Esophagus muscularis mucosa (tissue), 4 donors: ENCODE measurements around the gene HOXB5.

Source experiments
- EP300 ChIP-seq: sonication (generic); formaldehyde crosslinking; IDR thresholded peaks from one replicate; pipeline ENCODE4 v1.6.1; 2017; ENCODE audit warnings: antibody characterized with exemption
- POLR2A ChIP-seq: fragments of 450-650 bp; IDR thresholded peaks from one replicate; pipeline ENCODE4 v1.6.1; 2017; ENCODE audit warnings: antibody characterized with exemption, moderate library complexity, mild to moderate bottlenecking, low read depth
- POLR2AphosphoS5 ChIP-seq, 2 donors: sonication (generic); formaldehyde crosslinking; IDR thresholded peaks; one replicate each; pipeline ENCODE4 v1.6.1; 2017; ENCODE audit warnings: antibody characterized with exemption in 2 of 2
- TF ChIP-seq, protein P1 (sequence below), 3 experiments: fragments of 200-600 bp in 2 of 3; fragments of 450-650 bp in 1 of 3; sonication (generic) in 2 of 3; IDR thresholded peaks; one replicate each; pipeline ENCODE4 v1.5.1; 2017 to 2019; ENCODE audit warnings: antibody characterized with exemption in 3 of 3, mild to moderate bottlenecking in 2 of 3, moderate library complexity in 1 of 3

DNA sequence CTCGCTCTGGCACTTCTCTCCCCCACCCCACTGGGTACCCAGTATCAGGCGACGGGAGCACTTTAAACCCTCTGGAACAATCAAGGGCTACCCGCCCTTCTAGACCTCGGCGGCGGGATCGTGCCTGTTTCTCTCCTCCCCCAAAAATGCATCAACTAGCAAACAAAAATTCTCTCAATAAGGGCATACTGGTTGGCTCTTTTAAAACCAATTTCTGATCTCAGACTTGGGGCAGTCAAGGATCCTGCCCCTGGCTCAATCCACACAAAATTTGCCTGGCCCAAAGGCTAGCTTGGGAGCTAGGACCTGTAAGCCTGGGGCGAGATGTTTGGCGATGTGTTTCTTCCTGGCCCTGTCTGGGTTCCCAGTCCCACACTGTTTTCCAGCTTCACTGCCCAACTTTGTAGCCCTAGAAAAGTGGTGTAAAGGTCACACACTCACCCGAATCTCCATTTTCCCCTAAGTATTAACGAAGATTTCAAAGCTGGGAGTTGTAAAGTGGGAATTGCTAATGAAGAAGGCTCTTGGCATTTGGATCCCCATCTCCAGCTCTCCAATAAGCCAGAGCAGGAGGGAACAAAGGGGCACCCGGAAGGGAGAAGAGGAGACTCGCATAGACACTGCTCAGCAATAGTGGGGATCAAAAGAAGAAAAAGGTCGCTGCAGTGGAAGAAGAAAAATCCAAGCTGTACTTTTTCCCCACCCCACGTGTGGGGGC, 34.3 kb downstream of the HOXB5 start:
- TF ChIP-seq POLR2AphosphoS5 (IDR thresholded peaks at IDR 0.05): no peak
- no peak for TF ChIP-seq POLR2A
- TF ChIP-seq, protein P1, sequence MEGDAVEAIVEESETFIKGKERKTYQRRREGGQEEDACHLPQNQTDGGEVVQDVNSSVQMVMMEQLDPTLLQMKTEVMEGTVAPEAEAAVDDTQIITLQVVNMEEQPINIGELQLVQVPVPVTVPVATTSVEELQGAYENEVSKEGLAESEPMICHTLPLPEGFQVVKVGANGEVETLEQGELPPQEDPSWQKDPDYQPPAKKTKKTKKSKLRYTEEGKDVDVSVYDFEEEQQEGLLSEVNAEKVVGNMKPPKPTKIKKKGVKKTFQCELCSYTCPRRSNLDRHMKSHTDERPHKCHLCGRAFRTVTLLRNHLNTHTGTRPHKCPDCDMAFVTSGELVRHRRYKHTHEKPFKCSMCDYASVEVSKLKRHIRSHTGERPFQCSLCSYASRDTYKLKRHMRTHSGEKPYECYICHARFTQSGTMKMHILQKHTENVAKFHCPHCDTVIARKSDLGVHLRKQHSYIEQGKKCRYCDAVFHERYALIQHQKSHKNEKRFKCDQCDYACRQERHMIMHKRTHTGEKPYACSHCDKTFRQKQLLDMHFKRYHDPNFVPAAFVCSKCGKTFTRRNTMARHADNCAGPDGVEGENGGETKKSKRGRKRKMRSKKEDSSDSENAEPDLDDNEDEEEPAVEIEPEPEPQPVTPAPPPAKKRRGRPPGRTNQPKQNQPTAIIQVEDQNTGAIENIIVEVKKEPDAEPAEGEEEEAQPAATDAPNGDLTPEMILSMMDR (IDR thresholded peaks at IDR 0.05): no peak
- no peak for TF ChIP-seq EP300
